Measurements from ENCODE around the gene TNC.

- TF ChIP-seq ELK1 (IDR thresholded peaks at IDR 0.05; ENCODE audit: low read depth, low read length) (no peak), CTCF (IDR thresholded peaks at IDR 0.05 in 2 of 3, conservative IDR thresholded peaks at IDR 0.05 in 1 of 3; ENCODE audit: control insufficient read depth in 2 of 3, extremely low read depth in 1 of 3, insufficient read depth in 1 of 3, low read depth in 3 of 3, low read length in 3 of 3) (no peak), ATF2 (IDR thresholded peaks at IDR 0.05; ENCODE audit: low read length) (no peak), POLR2A (IDR thresholded peaks at IDR 0.05; ENCODE audit: low read depth, low read length) (no peak), MAX (IDR thresholded peaks at IDR 0.05; ENCODE audit: low read depth, low read length) (no peak), EZH2 (IDR thresholded peaks at IDR 0.05; ENCODE audit: borderline replicate concordance, control insufficient read depth, low read depth, low read length) (no peak), BCLAF1 (IDR thresholded peaks at IDR 0.05) (no peak), ZBTB4 (CRISPR knock-in tag; IDR thresholded peaks at IDR 0.05) (no peak), RAD51 (IDR thresholded peaks at IDR 0.05) (no peak), EGR1 (IDR thresholded peaks at IDR 0.05; ENCODE audit: borderline replicate concordance in 1 of 2, low read depth in 2 of 2, low read length in 2 of 2) (no peak)
Measured at GRCh38 chr9:115116421-115117284, 1.3 kb downstream of the TNC start.
